ENCODE measurements around the gene NDFIP1. TPM values are rescaled to one million over a fixed set of nuclear protein-coding genes. Genes with fewer than 3 reads are reported as not detected.

NDFIP1 gene
- total and polyA plus RNA-seq, 2 of the 4 experiments (the other 2 are of a cell fraction) = 7.7 to 15.4 TPM

GRCh38 chr5:142159354-142159753 lies 50.8 kb downstream of the NDFIP1 start:
- no peak overlapping the region for H2BK5ac ChIP-seq (ENCODE audit: low read depth, low read length, poor library complexity, severe bottlenecking)
- dilution Hi-C loops (cut with HindIII; ENCODE audit: low sequenced_read_pairs, unreplicated experiment) = no loop called here
- no peak overlapping the region for H3K4ac ChIP-seq (ENCODE audit: low read depth, low read length)
- ChIA-PET POLR2A (ENCODE audit: unreplicated experiment) (no interaction called here), CTCF (no interaction called here)
- no peak overlapping the region for H2AFZ ChIP-seq (replicated peaks; ENCODE audit: low read length, poor library complexity)
- no peak overlapping the region for H4K91ac ChIP-seq (ENCODE audit: insufficient read depth, low read depth, low read length)
- DNase-seq (no peak), ATAC-seq (ENCODE audit: low read depth) (no peak)
- no peak overlapping the region for H4K5ac ChIP-seq (ENCODE audit: low read depth, low read length)
- H3K9me1 ChIP-seq (ENCODE audit: insufficient read depth, low read length) = no peaks in the 10 kb centered on the region
- no peaks in the 10 kb centered on the region for H3K27me3 ChIP-seq (ENCODE audit: control insufficient read depth, insufficient read depth, low read length)
- BruUV-seq (replicated peaks) = no TSS peak
- no peaks in the 10 kb centered on the region; the same call in 1 of the 2 replicates for H3K36me3 ChIP-seq (ENCODE audit: control insufficient read depth, insufficient read depth, low read length)
- H3K4me2 ChIP-seq (ENCODE audit: low read depth, low read length) = no peak overlapping the region
- no peak overlapping the region for H3K23ac ChIP-seq (ENCODE audit: low read depth, low read length)
- TF ChIP-seq CEBPB (IDR thresholded peaks at IDR 0.05; ENCODE audit: low read depth, low read length) (no peak), MAFK (IDR thresholded peaks at IDR 0.05; ENCODE audit: low read depth, low read length) (no peak), BHLHE40 (IDR thresholded peaks at IDR 0.05; ENCODE audit: low read depth, low read length) (no peak), RCOR1 (IDR thresholded peaks at IDR 0.05; ENCODE audit: insufficient replicate concordance, low read length) (no peak), NFE2L2 (IDR thresholded peaks at IDR 0.05; ENCODE audit: low read depth, low read length) (no peak), ELK1 (IDR thresholded peaks at IDR 0.05; ENCODE audit: borderline replicate concordance, low read depth, low read length) (no peak), SMC3 (IDR thresholded peaks at IDR 0.05; ENCODE audit: low read depth, low read length) (no peak), CTCF (conservative IDR thresholded peaks at IDR 0.05; ENCODE audit: low read depth, low read length) (no peak), CHD1 (IDR thresholded peaks at IDR 0.05; ENCODE audit: low read depth, low read length) (no peak), RFX5 (IDR thresholded peaks at IDR 0.05; ENCODE audit: low read depth, low read length) (no peak), FOS (IDR thresholded peaks at IDR 0.05; ENCODE audit: low read depth, low read length) (no peak), MAZ (IDR thresholded peaks at IDR 0.05; ENCODE audit: borderline replicate concordance, low read depth, low read length) (no peak), USF2 (IDR thresholded peaks at IDR 0.05; ENCODE audit: low read depth, low read length) (no peak), POLR2A (IDR thresholded peaks at IDR 0.05; ENCODE audit: low read depth, low read length) (no peak), RAD21 (IDR thresholded peaks at IDR 0.05; ENCODE audit: low read length) (no peak)
- no peak overlapping the region for H3K4me3 ChIP-seq (ENCODE audit: insufficient read depth, low read depth, low read length)
- H3K4me1 ChIP-seq (ENCODE audit: control insufficient read depth, insufficient read depth, low read length) = peaks cover 2% of the 10 kb centered on the region; the same call in 1 of the 2 replicates
- H3K27ac ChIP-seq (ENCODE audit: insufficient read depth, low read length) = no peak overlapping the region
- no peak overlapping the region for H3K9ac ChIP-seq (ENCODE audit: low read depth, low read length)
- H2BK15ac ChIP-seq (ENCODE audit: low read depth, low read length) = no peak overlapping the region
- H3K79me1 ChIP-seq (ENCODE audit: low read depth in 1 of 2, low read length in 2 of 2) = peaks cover 0 to 3% of the 10 kb centered on the region in 2 experiments; a peak in 1 of 4 replicates
- no peaks in the 10 kb centered on the region for H4K20me1 ChIP-seq (ENCODE audit: insufficient read depth, low read length)
- H2AK9ac ChIP-seq (replicated peaks; ENCODE audit: low read depth, low read length, poor library complexity) = no peak overlapping the region
- H2AK5ac ChIP-seq (ENCODE audit: low read depth, low read length) = no peak overlapping the region
- H2BK120ac ChIP-seq (ENCODE audit: low read depth, low read length) = no peak overlapping the region
- intact Hi-C loops (cut with micrococcal nuclease) = loop anchor here (10.0 kb wide), 1 partner anchor 275 kb away; no protein-coding TSS in a partner anchor
- no peak overlapping the region for H3K14ac ChIP-seq (replicated peaks; ENCODE audit: low read depth, low read length)
- H2BK20ac ChIP-seq (ENCODE audit: low read depth, low read length) = no peak overlapping the region
- no peak overlapping the region for H3K56ac ChIP-seq (ENCODE audit: extremely low read depth, insufficient read depth, low read length)
- H3K18ac ChIP-seq (ENCODE audit: low read depth, low read length) = no peak overlapping the region
- in situ Hi-C loops (cut with MboI; ENCODE audit: low sequenced_read_pairs) = loop anchor here (5.0 kb wide), 1 partner anchor 388 kb away; no protein-coding TSS in a partner anchor
- H3K9me3 ChIP-seq (ENCODE audit: control insufficient read depth, insufficient read depth, low read length) = no peaks in the 10 kb centered on the region
- no peak overlapping the region for H4K8ac ChIP-seq (ENCODE audit: low read depth in 2 of 2, low read length in 2 of 2)
